ENCODE measurements around the gene ETNK2. TPM values are rescaled to one million over a fixed set of nuclear protein-coding genes. Genes with fewer than 3 reads are reported as not detected.

ETNK2 gene
- polyA plus RNA-seq, 3 donors: not detected

GRCh38 chr1:204155881-204156280 lies 4.0 kb upstream of the ETNK2 start:
- Histone ChIP-seq H3K4me3 (replicated peaks in 1 of 3; ENCODE audit: low read depth in 2 of 3, low read length in 3 of 3) (no peak overlapping the region), H2AFZ (ENCODE audit: insufficient read depth, low read depth, low read length, poor library complexity, severe bottlenecking) (no peak overlapping the region), H3K9me3 (replicated peaks in 1 of 2; ENCODE audit: control insufficient read depth in 1 of 2, insufficient read depth in 1 of 2, low read length in 2 of 2) (no peaks in the 10 kb centered on the region), H3K36me3 (replicated peaks in 1 of 2; ENCODE audit: control insufficient read depth in 1 of 2, insufficient read depth in 2 of 2, low read length in 2 of 2) (no peaks in the 10 kb centered on the region), H3K27ac (ENCODE audit: low read depth in 1 of 2, low read length in 2 of 2) (no peak overlapping the region), H3K79me2 (ENCODE audit: insufficient read depth, low read length) (no peaks in the 10 kb centered on the region), H3K4me1 (ENCODE audit: control insufficient read depth in 1 of 2, insufficient read depth in 2 of 2, low read length in 2 of 2) (peaks cover 9 to 18% of the 10 kb centered on the region in 2 donors), H4K20me1 (ENCODE audit: insufficient read depth, low read length) (no peaks in the 10 kb centered on the region), H3K27me3 (ENCODE audit: control insufficient read depth in 2 of 2, insufficient read depth in 2 of 2, low read length in 2 of 2) (peaks cover 8 to 25% of the 10 kb centered on the region in 2 donors), H3K4me2 (replicated peaks; ENCODE audit: extremely low read depth, low read length, poor library complexity, severe bottlenecking) (no peak overlapping the region), H3K9ac (ENCODE audit: insufficient read depth, low read length, poor library complexity, severe bottlenecking) (no peak overlapping the region)
- peaks cover 0 to 2% (median 0%) of the 10 kb centered on the region in 7 donors for H3K9me3 Mint-ChIP-seq
- peak overlapping the region in 2 of 7 donors; percentile 31 to 35 for H3K27ac Mint-ChIP-seq
- intact Hi-C loops (cut with micrococcal nuclease): no loop called here
- TF ChIP-seq CTCF (IDR thresholded peaks at IDR 0.05): no peak
- H3K4me1 Mint-ChIP-seq: peaks cover 10% of the 10 kb centered on the region
- WGBS (ENCODE audit: insufficient coverage): 88% methylated on average over 6 of the region's 10 CpGs
- H3K36me3 Mint-ChIP-seq: no peaks in the 10 kb centered on the region
- no peak for DNase-seq
- peaks cover 25 to 37% (median 35%) of the 10 kb centered on the region in 3 donors for H3K27me3 Mint-ChIP-seq (ENCODE audit: low read depth in 3 of 3)
- no peak overlapping the region for H3K4me3 Mint-ChIP-seq

- no peaks in the 10 kb centered on the region for H3K79me2 ChIP-seq (ENCODE audit: insufficient read depth, low read length)
- H3K4me2 ChIP-seq (replicated peaks; ENCODE audit: extremely low read depth, low read length, poor library complexity, severe bottlenecking): no peak overlapping the region
- intact Hi-C loops (cut with micrococcal nuclease): no loop called here
- no peak overlapping the region for H3K4me3 ChIP-seq (replicated peaks in 1 of 3; ENCODE audit: low read depth in 2 of 3, low read length in 3 of 3)
- Mint-ChIP-seq H3K4me1 (peaks cover 10% of the 10 kb centered on the region), H3K9me3 (peaks cover 0 to 2% (median 0%) of the 10 kb centered on the region in 7 donors), H3K27ac (no peak overlapping the region), H3K36me3 (no peaks in the 10 kb centered on the region), H3K27me3 (ENCODE audit: low read depth in 3 of 3) (peaks cover 34 to 46% (median 42%) of the 10 kb centered on the region in 3 donors), H3K4me3 (no peak overlapping the region)
- H3K27me3 ChIP-seq (ENCODE audit: control insufficient read depth in 2 of 2, insufficient read depth in 2 of 2, low read length in 2 of 2): peaks cover 8 to 35% of the 10 kb centered on the region in 2 donors
- DNase-seq: no peak
- no peak overlapping the region for H3K9ac ChIP-seq (ENCODE audit: insufficient read depth, low read length, poor library complexity, severe bottlenecking)
- H3K36me3 ChIP-seq (replicated peaks in 1 of 2; ENCODE audit: control insufficient read depth in 1 of 2, insufficient read depth in 2 of 2, low read length in 2 of 2): no peaks in the 10 kb centered on the region
- no peak for TF ChIP-seq CTCF (IDR thresholded peaks at IDR 0.05)
- no peak overlapping the region for H2AFZ ChIP-seq (ENCODE audit: insufficient read depth, low read depth, low read length, poor library complexity, severe bottlenecking)
- peaks cover 9 to 18% of the 10 kb centered on the region in 2 donors for H3K4me1 ChIP-seq (ENCODE audit: control insufficient read depth in 1 of 2, insufficient read depth in 2 of 2, low read length in 2 of 2)
- no peaks in the 10 kb centered on the region for H3K9me3 ChIP-seq (replicated peaks in 1 of 2; ENCODE audit: control insufficient read depth in 1 of 2, insufficient read depth in 1 of 2, low read length in 2 of 2)
- WGBS (ENCODE audit: insufficient coverage): 96% methylated on average over 12 of the region's 15 CpGs
- no peak overlapping the region for H3K27ac ChIP-seq (ENCODE audit: low read depth in 1 of 2, low read length in 2 of 2)
- no peaks in the 10 kb centered on the region for H4K20me1 ChIP-seq (ENCODE audit: insufficient read depth, low read length)
These were observed 2.9 kb upstream of the ETNK2 start for GRCh38 chr1:204154568-204155255.
